HepG2 (cell line): ENCODE measurements around the gene TUBB3. TPM values are rescaled to one million over a fixed set of nuclear protein-coding genes. Genes with fewer than 3 reads are reported as not detected.

Experiments used
- GABPB1 ChIP-seq: IDR thresholded peaks from 2 replicates; pipeline ENCODE4 v1.6.1; 2016; ENCODE audit warnings: mild to moderate bottlenecking, missing genetic modification reagents, moderate library complexity, missing compliant biosample characterization
- GMEB1 ChIP-seq: sonication (generic); formaldehyde crosslinking; IDR thresholded peaks from 2 replicates; pipeline ENCODE4 v1.5.1; 2020; ENCODE audit warnings: missing genetic modification reagents, mild to moderate bottlenecking, borderline replicate concordance
- NFAT5 ChIP-seq: sonication (generic); formaldehyde crosslinking; IDR thresholded peaks from 2 replicates; pipeline ENCODE4 v1.4.0; 2020; ENCODE audit warnings: missing genetic modification reagents
- NFE2 ChIP-seq: sonication (generic); formaldehyde crosslinking; IDR thresholded peaks from 2 replicates; pipeline ENCODE4 v1.4.0; 2020; ENCODE audit warnings: missing genetic modification reagents
- NONO ChIP-seq, 2 experiments: fragments of 450-650 bp in 1 of 2; sonication (generic) in 1 of 2; formaldehyde crosslinking in 1 of 2; IDR thresholded peaks in 1 of 2; conservative IDR thresholded peaks in 1 of 2; 2 replicates each; pipeline versions ENCODE4 v1.6.1 to v1.8.0; 2017 to 2022; ENCODE audit warnings: mild to moderate bottlenecking in 1 of 2, missing genetic modification reagents in 1 of 2, moderate library complexity in 1 of 2
- NR2F1 ChIP-seq, 2 experiments: fragments of 450-650 bp in 1 of 2; formaldehyde crosslinking in 1 of 2; IDR thresholded peaks; 2 replicates each; pipeline versions ENCODE4 v1.5.0 to v1.6.1; 2016 to 2020; ENCODE audit warnings: mild to moderate bottlenecking in 1 of 2, missing compliant biosample characterization in 1 of 2, missing genetic modification reagents in 1 of 2, moderate library complexity in 1 of 2
- SKI ChIP-seq: fragments of 450-650 bp; IDR thresholded peaks from one replicate; pipeline ENCODE4 v1.6.1; 2018; ENCODE audit warnings: mild to moderate bottlenecking; ENCODE audit not compliant: partially characterized antibody
- SP2 ChIP-seq: sonication (generic); formaldehyde crosslinking; IDR thresholded peaks from 2 replicates; pipeline ENCODE4 v1.5.1; 2020; ENCODE audit warnings: mild to moderate bottlenecking, missing genetic modification reagents
- TEAD2 ChIP-seq: sonication (generic); formaldehyde crosslinking; IDR thresholded peaks from 2 replicates; pipeline ENCODE4 v1.9.0; 2021; ENCODE audit warnings: missing genetic modification reagents
- TERF1 ChIP-seq: sonication (generic); formaldehyde crosslinking; IDR thresholded peaks from 2 replicates; pipeline ENCODE4 v1.8.0; 2022; ENCODE audit warnings: mild to moderate bottlenecking, missing genetic modification reagents, moderate library complexity
- ZBTB8A ChIP-seq: sonication (generic); formaldehyde crosslinking; IDR thresholded peaks from 2 replicates; pipeline ENCODE4 v1.4.0; 2020; ENCODE audit warnings: mild to moderate bottlenecking, low read depth, missing genetic modification reagents, borderline replicate concordance
- ZKSCAN8 ChIP-seq: IDR thresholded peaks from 2 replicates; pipeline ENCODE4 v1.6.1; 2016; ENCODE audit warnings: borderline replicate concordance, missing genetic modification reagents, missing compliant biosample characterization
- ZNF337 ChIP-seq: sonication (generic); formaldehyde crosslinking; IDR thresholded peaks from 2 replicates; pipeline ENCODE4 v1.5.1; 2020; ENCODE audit warnings: missing genetic modification reagents, low read depth, mild to moderate bottlenecking, borderline replicate concordance
- ZNF432 ChIP-seq: sonication (generic); formaldehyde crosslinking; IDR thresholded peaks from 2 replicates; pipeline ENCODE4 v1.5.0; 2020; ENCODE audit warnings: missing genetic modification reagents, mild to moderate bottlenecking, borderline replicate concordance
- ZNF614 ChIP-seq: IDR thresholded peaks from 2 replicates; pipeline ENCODE4 v1.6.1; 2018; ENCODE audit warnings: missing biosample characterization, missing genetic modification reagents, inconsistent platforms, borderline replicate concordance
- ZNF616 ChIP-seq: sonication (generic); formaldehyde crosslinking; IDR thresholded peaks from 2 replicates; pipeline ENCODE4 v1.5.0; 2020; ENCODE audit warnings: low read depth, mild to moderate bottlenecking, missing genetic modification reagents
- ZNF678 ChIP-seq: sonication (generic); formaldehyde crosslinking; IDR thresholded peaks from 2 replicates; pipeline ENCODE4 v1.4.0; 2020; ENCODE audit warnings: mild to moderate bottlenecking, missing genetic modification reagents
- ZNF780A ChIP-seq: sonication (generic); formaldehyde crosslinking; IDR thresholded peaks from 2 replicates; pipeline ENCODE4 v1.8.0; 2022; ENCODE audit warnings: mild to moderate bottlenecking, missing genetic modification reagents, moderate library complexity
- polyA plus RNA-seq, 8 experiments: library from polyadenylated mRNA; depleted of rRNA in 3 of 8; stranded (reverse) in 7 of 8; unstranded in 1 of 8; fragments of >200 nt; fragmentation: Illumina TruSeq in 4 of 8; extraction: Trizol in 4 of 8; gene quantifications; 2 replicates each; pipeline versions ENCODE4 v1.2.1 to v1.2.3, GENCODE V29; 2011 to 2016; ENCODE audit warnings: low read depth in 4 of 8, missing spikeins in 1 of 8, mixed read lengths in 1 of 8; ENCODE audit not compliant: insufficient read depth in 1 of 8
- total RNA-seq, 5 experiments: library from RNA; depleted of rRNA; stranded (reverse); fragments of >200 nt; fragmentation: Illumina TruSeq; extraction: Trizol; gene quantifications; 2 replicates each; pipeline ENCODE4 v1.2.3, GENCODE V29; 2016; ENCODE audit warnings: low read depth in 1 of 5

The TUBB3 gene
- total and polyA plus RNA-seq, 2 of the 13 experiments (the other 11 are each of a cell fraction or from before 2014, with no cell fraction given), result 110 to 185 TPM

GRCh38 chr16:89915303-89916232 is 7.6 kb upstream of the TUBB3 start (continued):
- TF ChIP-seq ZNF432 (CRISPR knock-in tag), result 0 out of 2 replicates have a peak, but pooled peaks have one; percentile 88
- TF ChIP-seq GABPB1 (CRISPR knock-in tag), result peak; percentile 70
- peak; percentile 48; the same call in 1 of the 2 replicates for TF ChIP-seq TEAD2
- TF ChIP-seq ZNF780A (CRISPR knock-in tag), result no peak; the same call in 1 of the 2 replicates
- TF ChIP-seq GMEB1 (CRISPR knock-in tag), result peak; percentile 72
- peak; percentile 93 for TF ChIP-seq ZNF616 (CRISPR knock-in tag)
- peak; percentile 91 for TF ChIP-seq ZNF337 (CRISPR knock-in tag)
- no peak for TF ChIP-seq SP2 (CRISPR knock-in tag)
- TF ChIP-seq NONO (IDR thresholded peaks at IDR 0.05), result no peak
- TF ChIP-seq NONO (CRISPR knock-in tag; conservative IDR thresholded peaks at IDR 0.05), result peak; percentile 95
- peak; percentile 74; the same call in 1 of the 2 replicates for TF ChIP-seq ZNF614 (CRISPR knock-in tag)
- TF ChIP-seq TERF1 (CRISPR knock-in tag), result peak; percentile 88; the same call in 1 of the 2 replicates
- TF ChIP-seq SKI, result peak; percentile 38
- peak; percentile 56 for TF ChIP-seq ZKSCAN8 (CRISPR knock-in tag)
- TF ChIP-seq ZNF678 (CRISPR knock-in tag), result no peak
- TF ChIP-seq NFE2 (CRISPR knock-in tag), result no peak
- TF ChIP-seq ZBTB8A (CRISPR knock-in tag), result peak; percentile 74; the same call in 1 of the 2 replicates
- TF ChIP-seq NFAT5, result peak; percentile 78; the same call in 1 of the 2 replicates
- TF ChIP-seq NR2F1 (CRISPR knock-in tag; IDR thresholded peaks at IDR 0.05), result peak; percentile 89 to 96
